Femur (tissue), 1 donor: ENCODE data around the gene AOX1.
"Not testable (repeated sequence)": the region's sequence is repeated elsewhere in the genome, so short reads cannot be mapped to it uniquely, and the experiment has no call there.

Experiments
- DNase-seq: peaks from one replicate; pipeline ENCODE4 v3.0.0-alpha.2; 2017

AOX1 gene

DNA sequence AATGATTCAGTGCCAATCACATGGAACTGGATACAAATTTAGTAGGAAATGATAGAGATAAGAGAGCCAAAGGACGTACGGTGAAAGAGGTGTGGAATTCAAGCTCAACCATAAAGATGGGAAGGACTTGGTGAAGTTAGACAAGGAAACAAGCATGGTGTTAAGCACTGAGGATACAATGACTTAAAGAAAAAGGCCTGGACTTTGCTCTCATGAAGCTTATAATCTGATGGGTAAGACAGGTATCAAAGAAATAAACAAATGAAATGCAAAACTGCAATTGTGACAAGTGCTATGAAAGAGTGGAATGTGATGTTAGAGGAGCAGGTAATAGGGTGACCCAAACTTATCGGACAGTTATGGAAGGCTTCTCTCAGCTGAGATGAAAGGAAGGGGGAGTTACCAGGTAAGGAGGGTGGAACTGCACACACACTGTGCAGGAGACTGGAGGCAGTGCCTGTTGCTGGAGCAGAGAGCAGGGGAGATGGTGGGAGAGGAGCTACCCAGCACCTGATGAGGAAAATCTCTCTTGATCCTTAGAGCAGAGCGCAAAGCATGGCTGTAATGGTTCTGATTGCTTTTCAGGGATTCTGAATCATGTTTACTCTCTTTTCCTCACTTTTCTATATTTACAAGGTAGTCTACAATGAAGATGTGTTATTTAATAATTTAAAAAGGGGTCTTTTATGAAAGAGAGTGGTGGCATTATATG, 118.3 kb downstream of the AOX1 start:
- DNase-seq = no peak

DNA sequence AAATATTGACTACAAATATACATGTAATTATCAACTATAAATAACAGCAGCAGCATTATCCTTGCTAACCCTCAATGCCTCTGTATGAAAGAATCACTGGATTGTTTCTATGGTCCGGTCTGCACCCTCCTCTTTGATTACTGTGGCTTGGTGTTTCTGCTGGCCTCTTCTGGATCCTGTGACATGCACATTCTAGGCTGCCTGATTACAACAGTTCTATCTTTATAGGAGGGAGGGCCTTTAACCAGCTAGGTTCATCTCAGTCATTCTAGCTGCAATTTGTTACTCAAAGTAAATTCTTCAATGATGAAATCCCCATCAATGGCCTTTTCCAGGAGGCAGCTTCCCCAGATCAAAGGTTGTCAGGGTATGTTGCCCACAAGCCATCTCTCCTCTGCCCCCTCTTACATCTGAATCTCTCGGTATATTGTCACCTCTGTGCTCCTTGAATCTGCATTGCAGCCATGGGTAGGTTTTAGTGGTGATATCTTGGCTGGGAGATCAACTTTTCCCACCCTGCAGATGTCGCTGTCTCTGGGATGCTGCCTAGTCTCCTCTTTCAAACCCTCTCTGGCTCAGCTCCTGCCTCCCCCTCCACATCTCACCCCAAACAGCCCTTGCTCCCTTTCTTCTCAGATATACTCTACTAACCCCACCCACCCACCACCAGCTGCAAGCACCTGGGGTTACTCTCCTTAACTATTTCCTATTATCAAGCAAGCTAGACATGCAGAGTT, 119.7 kb downstream of the AOX1 start:
- DNase-seq = no peak

- DNase-seq = no peak
Observed at GRCh38 chr2:200708943-200709342, 123.1 kb downstream of the AOX1 start.

DNA sequence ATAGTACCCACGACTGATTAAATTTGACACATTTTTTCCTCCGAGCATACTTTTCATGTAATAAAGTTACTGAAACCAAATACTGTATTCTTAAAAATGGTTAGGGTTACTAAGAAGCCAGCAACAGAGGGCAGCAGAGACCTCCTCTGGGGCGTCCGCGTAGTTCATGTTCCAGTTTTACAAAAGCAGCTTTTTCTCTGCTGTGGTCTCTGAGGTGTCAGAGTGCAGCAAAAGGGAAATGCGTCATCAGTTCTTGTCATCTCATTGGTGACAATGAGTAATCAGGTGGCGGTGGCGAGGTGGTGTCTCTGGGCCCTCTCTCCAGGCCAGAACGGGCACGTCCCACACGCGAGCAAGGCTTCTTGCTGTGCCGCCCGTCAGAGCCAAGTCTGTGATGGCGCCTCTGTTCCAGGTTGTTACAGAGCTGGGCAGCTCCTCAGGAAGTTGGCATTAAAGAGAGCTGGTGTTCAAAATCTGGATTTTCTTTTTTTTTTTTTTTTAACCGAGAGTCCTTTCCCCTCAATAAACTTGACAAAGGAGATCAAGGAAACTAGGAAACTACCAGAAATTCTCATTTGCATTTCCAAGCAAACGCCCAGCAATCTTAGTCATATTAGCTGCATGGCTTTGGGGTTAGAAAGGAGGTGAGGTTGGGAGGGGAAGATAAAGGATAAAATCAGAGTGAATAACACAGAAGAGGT, 127.3 kb downstream of the AOX1 start:
- peak; percentile 89 for DNase-seq

DNA sequence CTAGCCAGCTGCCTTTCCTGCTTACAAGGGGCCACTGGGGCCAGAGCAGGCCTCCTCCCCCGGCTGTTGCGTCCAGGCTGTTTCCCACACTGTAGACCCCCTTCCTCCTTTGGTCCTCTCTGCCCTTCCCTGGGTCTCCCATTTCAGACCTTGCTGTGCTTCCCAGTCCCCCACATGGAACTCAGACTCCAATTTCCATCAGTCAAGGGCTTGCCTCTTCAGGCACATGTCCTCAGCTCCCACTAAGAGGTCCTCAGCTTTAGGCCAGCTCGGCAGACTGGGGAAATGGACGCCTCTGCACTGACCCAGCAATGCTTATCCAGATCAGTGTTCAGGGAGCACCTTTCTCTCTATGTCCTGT, 127.9 kb downstream of the AOX1 start:
- no peak for DNase-seq

DNA sequence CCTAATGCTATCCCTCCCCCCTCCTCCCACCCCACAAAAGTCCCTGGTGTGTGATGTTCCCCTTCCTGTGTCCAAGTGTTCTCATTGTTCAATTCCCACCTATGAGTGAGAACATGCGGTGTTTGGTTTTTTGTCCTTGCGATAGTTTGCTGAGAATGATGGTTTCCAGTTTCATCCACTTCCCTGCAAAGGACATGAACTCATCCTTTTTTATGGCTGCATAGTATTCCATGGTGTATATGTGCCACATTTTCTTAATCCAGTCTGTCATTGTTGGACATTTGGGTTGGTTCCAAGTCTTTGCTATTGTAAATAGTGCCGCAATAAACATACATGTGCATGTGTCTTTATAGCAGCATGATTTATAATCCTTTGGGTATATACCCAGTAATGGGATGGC, 129.2 kb downstream of the AOX1 start:
- not testable (repeated sequence) for DNase-seq

DNA sequence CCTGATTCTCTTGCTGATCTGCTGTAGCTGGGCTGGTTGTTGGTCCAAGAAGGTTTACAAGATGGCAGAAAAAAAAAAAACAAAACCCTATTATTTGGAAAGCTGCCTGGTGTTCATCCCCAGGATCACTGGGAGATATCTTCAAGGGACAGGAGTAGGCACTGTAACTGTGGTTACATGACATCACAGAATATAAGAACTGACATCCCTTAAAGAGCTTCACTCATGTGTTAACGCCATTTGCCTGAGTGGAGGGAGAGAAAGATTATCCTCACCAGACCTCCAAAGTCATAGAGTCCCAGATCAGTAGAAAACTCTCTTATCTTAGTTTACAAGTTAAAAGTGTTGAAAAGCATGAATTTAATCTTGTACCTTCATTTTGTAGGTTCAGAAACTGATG, 130.6 kb downstream of the AOX1 start:
- DNase-seq = no peak
